Ishikawa (cell line): Measurements from ENCODE around the gene AIMP2.

Source experiments
- CEBPB ChIP-seq: IDR thresholded peaks from 2 replicates; pipeline ENCODE4 v1.6.1; 2012
- EGR1 ChIP-seq: IDR thresholded peaks from 2 replicates; pipeline ENCODE4 v1.6.1; 2012
- EP300 ChIP-seq: IDR thresholded peaks from 2 replicates; pipeline ENCODE4 v1.6.1; 2012; ENCODE audit warnings: borderline replicate concordance
- FOXM1 ChIP-seq: IDR thresholded peaks from 2 replicates; pipeline ENCODE4 v1.6.1; 2012; ENCODE audit warnings: low read depth, borderline replicate concordance
- NFIC ChIP-seq: IDR thresholded peaks from 2 replicates; pipeline ENCODE4 v1.6.1; 2012
- RAD21 ChIP-seq: IDR thresholded peaks from 2 replicates; pipeline ENCODE4 v1.6.1; 2012; ENCODE audit warnings: low read depth
- TAF1 ChIP-seq: IDR thresholded peaks from 2 replicates; pipeline ENCODE4 v1.6.1; 2012; ENCODE audit warnings: low read depth, mild to moderate bottlenecking
- TCF12 ChIP-seq: IDR thresholded peaks from 2 replicates; pipeline ENCODE4 v1.6.1; 2012; ENCODE audit warnings: low read depth
- TEAD4 ChIP-seq: IDR thresholded peaks from 2 replicates; pipeline ENCODE4 v1.6.1; 2012
- YY1 ChIP-seq: IDR thresholded peaks from 2 replicates; pipeline ENCODE4 v1.6.1; 2012; ENCODE audit warnings: low read depth
- ZBTB7A ChIP-seq: IDR thresholded peaks from 2 replicates; pipeline ENCODE4 v1.6.1; 2012; ENCODE audit warnings: low read depth
- TF ChIP-seq, protein P1 (sequence below): IDR thresholded peaks from 2 replicates; pipeline ENCODE4 v1.6.1; 2012; ENCODE audit warnings: low read depth, mild to moderate bottlenecking
- TF ChIP-seq, protein P2 (sequence below): IDR thresholded peaks from 2 replicates; pipeline ENCODE4 v1.6.1; 2012
- TF ChIP-seq, protein P3 (sequence below): IDR thresholded peaks from 2 replicates; pipeline ENCODE4 v1.6.1; 2012

The AIMP2 gene

DNA sequence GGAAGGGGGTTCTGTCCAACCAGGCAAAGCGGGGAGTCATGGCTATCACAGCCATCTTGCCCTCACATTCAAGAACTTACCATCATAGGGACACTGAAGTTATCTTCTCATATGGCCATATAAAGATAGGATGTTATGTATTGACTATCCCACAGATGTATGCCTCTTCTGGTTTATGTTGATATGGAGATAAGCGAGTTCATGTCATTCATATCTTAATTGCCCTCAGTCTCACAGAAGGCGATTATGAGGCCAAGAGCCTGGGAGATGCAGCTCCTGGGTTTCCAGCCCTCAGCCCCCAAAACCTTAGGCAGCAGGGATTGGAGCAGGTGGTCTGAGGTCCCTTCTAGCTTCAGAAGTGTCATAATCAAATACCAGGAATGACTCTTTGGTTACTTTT, 13.6 kb downstream of the AIMP2 start:
- TF ChIP-seq NFIC (no peak), RAD21 (no peak), TCF12 (no peak), YY1 (no peak), CEBPB (no peak), EP300 (no peak), EGR1 (no peak), TAF1 (no peak), ZBTB7A (no peak), TEAD4 (no peak), FOXM1 (no peak)
- TF ChIP-seq, protein P1, sequence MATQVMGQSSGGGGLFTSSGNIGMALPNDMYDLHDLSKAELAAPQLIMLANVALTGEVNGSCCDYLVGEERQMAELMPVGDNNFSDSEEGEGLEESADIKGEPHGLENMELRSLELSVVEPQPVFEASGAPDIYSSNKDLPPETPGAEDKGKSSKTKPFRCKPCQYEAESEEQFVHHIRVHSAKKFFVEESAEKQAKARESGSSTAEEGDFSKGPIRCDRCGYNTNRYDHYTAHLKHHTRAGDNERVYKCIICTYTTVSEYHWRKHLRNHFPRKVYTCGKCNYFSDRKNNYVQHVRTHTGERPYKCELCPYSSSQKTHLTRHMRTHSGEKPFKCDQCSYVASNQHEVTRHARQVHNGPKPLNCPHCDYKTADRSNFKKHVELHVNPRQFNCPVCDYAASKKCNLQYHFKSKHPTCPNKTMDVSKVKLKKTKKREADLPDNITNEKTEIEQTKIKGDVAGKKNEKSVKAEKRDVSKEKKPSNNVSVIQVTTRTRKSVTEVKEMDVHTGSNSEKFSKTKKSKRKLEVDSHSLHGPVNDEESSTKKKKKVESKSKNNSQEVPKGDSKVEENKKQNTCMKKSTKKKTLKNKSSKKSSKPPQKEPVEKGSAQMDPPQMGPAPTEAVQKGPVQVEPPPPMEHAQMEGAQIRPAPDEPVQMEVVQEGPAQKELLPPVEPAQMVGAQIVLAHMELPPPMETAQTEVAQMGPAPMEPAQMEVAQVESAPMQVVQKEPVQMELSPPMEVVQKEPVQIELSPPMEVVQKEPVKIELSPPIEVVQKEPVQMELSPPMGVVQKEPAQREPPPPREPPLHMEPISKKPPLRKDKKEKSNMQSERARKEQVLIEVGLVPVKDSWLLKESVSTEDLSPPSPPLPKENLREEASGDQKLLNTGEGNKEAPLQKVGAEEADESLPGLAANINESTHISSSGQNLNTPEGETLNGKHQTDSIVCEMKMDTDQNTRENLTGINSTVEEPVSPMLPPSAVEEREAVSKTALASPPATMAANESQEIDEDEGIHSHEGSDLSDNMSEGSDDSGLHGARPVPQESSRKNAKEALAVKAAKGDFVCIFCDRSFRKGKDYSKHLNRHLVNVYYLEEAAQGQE = no peak
- TF ChIP-seq, protein P2, sequence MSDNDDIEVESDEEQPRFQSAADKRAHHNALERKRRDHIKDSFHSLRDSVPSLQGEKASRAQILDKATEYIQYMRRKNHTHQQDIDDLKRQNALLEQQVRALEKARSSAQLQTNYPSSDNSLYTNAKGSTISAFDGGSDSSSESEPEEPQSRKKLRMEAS = no peak

DNA sequence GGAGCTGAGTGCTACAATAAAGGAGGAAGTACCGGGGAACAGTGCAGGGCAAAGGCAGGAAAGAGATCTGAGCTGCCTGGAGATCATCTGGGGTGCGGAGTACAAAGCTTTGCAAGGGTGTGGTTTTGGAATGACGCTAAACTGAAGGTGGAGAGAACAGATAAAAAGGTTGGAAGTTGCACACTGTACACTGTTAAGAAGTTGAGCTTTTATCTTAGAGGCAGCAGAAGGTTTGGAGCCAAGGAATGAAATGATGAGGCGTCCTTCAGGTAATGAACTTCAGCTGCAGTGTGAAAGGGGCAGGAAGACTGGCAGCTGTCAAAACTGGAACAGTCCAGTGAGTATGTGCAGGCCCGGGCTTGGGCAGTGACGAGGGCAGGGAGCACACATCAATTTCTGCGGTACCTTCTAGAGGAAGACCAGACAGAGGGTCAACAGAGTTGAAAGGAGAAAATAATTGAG, 14.9 kb downstream of the AIMP2 start:
- TF ChIP-seq ZBTB7A (no peak), TCF12 (no peak), CEBPB (no peak), TEAD4 (no peak), EP300 (no peak), EGR1 (no peak)
- TF ChIP-seq, protein P1 = no peak

DNA sequence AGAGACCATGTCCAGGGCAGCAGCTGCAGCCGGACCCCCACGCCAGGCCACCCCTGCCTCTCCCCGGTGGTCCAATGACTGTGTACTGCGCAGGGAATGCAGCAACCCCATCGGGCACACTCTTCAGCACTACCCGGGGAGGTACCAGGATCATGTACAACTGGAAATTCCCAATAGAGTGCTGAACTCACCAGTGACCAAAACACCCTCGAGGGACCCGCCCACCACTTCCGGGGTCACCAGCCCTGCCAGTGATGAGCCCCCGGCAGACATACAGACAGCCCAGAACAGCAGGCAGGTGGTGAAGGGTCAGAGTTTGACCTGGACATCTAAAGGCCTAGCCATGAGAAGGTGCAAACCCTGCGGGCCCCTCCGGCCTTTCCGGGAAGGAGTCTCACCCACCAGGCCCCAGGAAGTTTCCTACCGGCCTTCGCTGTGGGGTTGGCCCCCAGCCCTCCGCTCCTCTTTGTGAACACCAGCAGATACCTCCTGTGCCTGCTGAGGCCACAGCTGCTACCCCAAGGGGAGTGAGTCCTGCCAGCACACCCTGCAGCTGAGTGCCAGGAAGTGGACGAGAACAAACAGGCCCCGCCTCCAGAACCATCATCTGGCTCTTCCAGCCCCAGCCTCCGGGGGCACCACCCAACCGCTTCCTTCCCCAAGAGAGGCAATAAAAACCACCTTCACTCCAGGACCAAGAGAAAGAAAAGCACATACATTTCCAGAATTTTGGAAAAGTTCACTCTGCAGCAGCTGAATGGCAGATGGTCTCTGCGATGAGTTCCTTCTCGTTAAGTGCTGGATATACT, 17.1 kb downstream of the AIMP2 start:
- TF ChIP-seq RAD21 (peak; percentile 13; the same call in 1 of the 2 replicates), ZBTB7A (no peak)

DNA sequence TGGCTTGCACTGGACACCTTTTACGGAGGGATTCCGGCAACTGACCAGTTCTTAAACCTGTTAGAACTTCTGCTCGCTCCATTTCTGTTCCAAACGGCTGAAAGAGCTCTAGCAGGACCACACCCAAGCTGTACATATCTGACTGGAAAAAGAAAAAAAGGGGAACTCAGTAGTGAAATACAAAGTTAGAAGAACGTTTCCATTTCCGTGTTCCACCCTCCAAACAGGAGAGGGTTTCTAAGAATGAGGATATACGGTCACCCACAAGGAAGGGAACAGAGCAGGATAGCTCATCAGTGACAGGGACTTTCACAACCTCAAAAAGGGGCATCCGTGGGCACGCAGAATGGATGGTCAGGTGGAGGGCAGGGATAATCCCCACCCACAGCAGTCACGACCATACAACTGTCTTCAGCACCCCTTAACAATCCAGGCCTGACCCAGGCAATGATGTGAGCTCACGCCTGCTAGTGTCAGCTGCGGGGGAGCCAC, 17.8 kb downstream of the AIMP2 start:
- TF ChIP-seq CEBPB = no peak
- TF ChIP-seq TCF12 = no peak
- no peak for TF ChIP-seq YY1
- TF ChIP-seq TEAD4 = no peak
- TF ChIP-seq FOXM1 = no peak
- TF ChIP-seq EP300 = no peak
- TF ChIP-seq RAD21 = no peak
- TF ChIP-seq, protein P3, sequence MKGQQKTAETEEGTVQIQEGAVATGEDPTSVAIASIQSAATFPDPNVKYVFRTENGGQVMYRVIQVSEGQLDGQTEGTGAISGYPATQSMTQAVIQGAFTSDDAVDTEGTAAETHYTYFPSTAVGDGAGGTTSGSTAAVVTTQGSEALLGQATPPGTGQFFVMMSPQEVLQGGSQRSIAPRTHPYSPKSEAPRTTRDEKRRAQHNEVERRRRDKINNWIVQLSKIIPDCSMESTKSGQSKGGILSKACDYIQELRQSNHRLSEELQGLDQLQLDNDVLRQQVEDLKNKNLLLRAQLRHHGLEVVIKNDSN = no peak
- no peak for TF ChIP-seq EGR1
- TF ChIP-seq, protein P2 = no peak

DNA sequence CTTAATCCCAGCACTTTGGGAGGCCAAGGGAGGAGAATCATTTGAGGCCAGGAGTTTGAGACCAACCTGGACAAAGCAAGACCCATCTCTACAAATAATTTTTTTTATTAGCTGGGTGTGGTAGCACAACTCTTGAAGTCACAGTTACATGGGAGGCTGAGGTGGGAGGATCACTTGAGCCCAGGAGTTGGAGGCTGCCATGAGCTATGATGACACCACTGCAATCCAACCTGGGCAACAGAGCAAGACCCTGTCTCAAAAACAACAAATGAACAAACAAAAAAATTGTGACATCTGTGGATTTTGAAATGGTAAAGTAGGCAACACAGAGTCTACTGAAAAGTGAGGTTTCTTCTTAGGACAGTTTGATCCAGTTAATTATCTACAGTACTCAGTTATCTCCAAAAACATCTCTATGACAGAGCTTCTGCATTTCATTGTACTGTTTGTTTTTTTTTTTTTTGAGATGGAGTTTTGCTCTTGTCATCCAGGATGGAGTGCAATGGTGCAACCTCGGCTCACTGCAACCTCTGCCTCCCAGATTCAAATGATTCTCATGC, 18.8 kb downstream of the AIMP2 start:
- TF ChIP-seq FOXM1 (no peak), YY1 (no peak), ZBTB7A (no peak), CEBPB (no peak), RAD21 (no peak), TCF12 (no peak)
- TF ChIP-seq, protein P3 = no peak
- TF ChIP-seq, protein P2 = no peak
- TF ChIP-seq, protein P1 = no peak
